ENCODE measurements around the gene PSD.
A peak's percentile ranks its signal among the peaks of the same experiment; 100 is the strongest.

PSD gene

DNA sequence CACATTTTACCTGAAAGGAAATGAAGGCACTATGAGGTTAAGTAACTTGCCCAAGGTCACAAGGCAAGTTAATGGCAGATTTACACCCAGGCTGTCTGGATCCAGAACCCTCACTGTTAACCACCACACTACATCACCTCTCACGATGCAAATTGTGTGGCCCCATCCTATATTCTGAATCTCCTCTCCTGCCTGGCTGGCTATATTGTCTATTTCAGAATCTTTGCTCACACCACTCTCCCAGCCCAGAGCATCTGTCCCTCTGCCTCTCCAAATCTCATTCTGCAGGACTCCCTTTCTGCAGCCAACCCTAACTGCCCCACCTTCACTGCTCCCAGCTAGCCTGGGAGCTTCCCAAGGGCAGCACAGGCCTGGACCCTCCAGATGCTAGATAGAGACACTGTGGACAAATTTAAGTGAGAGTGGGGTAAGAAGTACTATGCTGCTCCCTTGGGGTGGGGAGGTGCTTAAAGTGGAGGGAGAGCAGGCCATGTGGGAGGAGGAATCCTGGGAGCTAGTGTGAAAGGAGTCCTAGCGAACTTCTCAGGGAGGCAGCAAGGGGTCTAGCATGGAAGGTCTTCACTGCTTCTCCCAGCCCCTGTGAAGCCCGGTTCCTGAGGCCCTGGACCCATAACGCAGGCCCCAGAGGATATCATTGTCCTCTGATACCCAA, 13.0 kb upstream of the PSD start:
- Histone ChIP-seq H3K9me3 (ENCODE audit: insufficient read depth, low read length) (no peaks in the 10 kb centered on the region), H3K27ac (ENCODE audit: low read length) (peak overlapping the region; percentile 74), H3K79me2 (ENCODE audit: low read length) (peaks cover 15% of the 10 kb centered on the region), H3K4me3 (ENCODE audit: low read length) (peak overlapping the region; percentile 100), H3K9ac (ENCODE audit: low read length) (peak overlapping the region; percentile 99), H3K4me2 (ENCODE audit: low read length) (peak overlapping the region; percentile 96), H4K20me1 (ENCODE audit: insufficient read depth, low read length) (no peaks in the 10 kb centered on the region), H3K4me1 (ENCODE audit: low read length) (peaks cover 37% of the 10 kb centered on the region), H3K36me3 (replicated peaks; ENCODE audit: low read depth, low read length) (no peaks in the 10 kb centered on the region), H2AFZ (ENCODE audit: low read depth, low read length) (peak overlapping the region; percentile 39; the same call in 1 of the 2 replicates), H3K27me3 (ENCODE audit: low read depth, low read length) (no peaks in the 10 kb centered on the region)
- TF ChIP-seq CTCF (IDR thresholded peaks at IDR 0.05; ENCODE audit: low read depth, low read length) (no peak), EZH2phosphoT487 (IDR thresholded peaks at IDR 0.05; ENCODE audit: low read depth) (no peak)

DNA sequence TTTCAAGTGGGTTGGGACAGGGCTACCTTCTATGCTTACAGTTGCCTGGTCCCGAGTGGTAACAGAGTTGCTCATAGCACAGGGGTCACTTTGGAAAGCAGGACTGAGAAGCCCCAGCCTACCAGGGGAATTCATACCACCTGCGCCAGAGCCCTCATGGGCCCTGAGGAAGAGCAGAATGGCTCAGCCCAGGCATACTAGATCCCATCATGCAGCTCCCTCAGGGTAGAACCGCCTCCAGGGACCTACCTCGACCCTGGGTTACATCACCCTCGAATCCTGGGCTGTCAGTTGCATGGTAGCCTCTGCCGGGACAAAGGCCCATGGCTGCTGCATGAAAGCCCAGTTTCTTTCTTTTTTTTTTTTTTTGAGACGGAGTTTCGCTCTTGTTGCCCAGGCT, 10.9 kb upstream of the PSD start:
- no peak for TF ChIP-seq EZH2phosphoT487 (IDR thresholded peaks at IDR 0.05; ENCODE audit: low read depth)
- no peak for TF ChIP-seq CTCF (IDR thresholded peaks at IDR 0.05; ENCODE audit: low read depth, low read length)
- peaks cover 15% of the 10 kb centered on the region for H3K79me2 ChIP-seq (ENCODE audit: low read length)
- no peak overlapping the region for H2AFZ ChIP-seq (ENCODE audit: low read depth, low read length)
- no peak overlapping the region for H3K4me3 ChIP-seq (ENCODE audit: low read length)
- no peaks in the 10 kb centered on the region for H4K20me1 ChIP-seq (ENCODE audit: insufficient read depth, low read length)
- H3K27me3 ChIP-seq (ENCODE audit: low read depth, low read length) = no peaks in the 10 kb centered on the region
- H3K9ac ChIP-seq (ENCODE audit: low read length) = no peak overlapping the region
- no peak overlapping the region for H3K27ac ChIP-seq (ENCODE audit: low read length)
- peaks cover 34% of the 10 kb centered on the region for H3K4me1 ChIP-seq (ENCODE audit: low read length)
- no peaks in the 10 kb centered on the region for H3K9me3 ChIP-seq (ENCODE audit: insufficient read depth, low read length)
- no peaks in the 10 kb centered on the region for H3K36me3 ChIP-seq (replicated peaks; ENCODE audit: low read depth, low read length)
- no peak overlapping the region for H3K4me2 ChIP-seq (ENCODE audit: low read length)

DNA sequence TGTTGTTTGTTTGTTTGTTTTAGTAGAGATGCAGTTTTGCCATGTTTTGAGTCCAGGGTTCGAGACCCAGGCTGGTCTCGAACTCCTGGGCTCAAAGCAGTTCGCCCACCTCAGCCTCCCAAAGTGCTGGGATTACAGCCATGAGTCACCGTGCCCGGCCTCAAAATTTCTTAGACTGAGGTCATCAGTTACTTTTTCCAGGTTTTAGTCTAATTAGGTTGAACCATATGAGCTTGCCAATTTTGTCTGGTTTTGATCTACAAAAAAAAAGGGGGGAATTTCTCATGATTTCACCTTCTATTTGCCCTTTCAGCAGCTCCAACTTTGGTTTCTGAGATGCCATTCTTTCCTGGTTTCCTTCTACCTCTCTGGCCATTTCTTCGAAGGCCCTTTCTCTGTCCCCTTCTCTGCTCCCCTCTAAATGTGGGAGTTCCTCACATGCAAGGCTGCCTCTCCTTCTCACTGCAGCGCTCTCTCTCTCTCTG, 8.3 kb upstream of the PSD start:
- peaks cover 14% of the 10 kb centered on the region for H3K79me2 ChIP-seq (ENCODE audit: low read length)
- no peak overlapping the region for H3K9ac ChIP-seq (ENCODE audit: low read length)
- H3K4me1 ChIP-seq (ENCODE audit: low read length) = peaks cover 32% of the 10 kb centered on the region
- TF ChIP-seq EZH2phosphoT487 (IDR thresholded peaks at IDR 0.05; ENCODE audit: low read depth) (no peak), CTCF (IDR thresholded peaks at IDR 0.05; ENCODE audit: low read depth, low read length) (no peak)
- H2AFZ ChIP-seq (ENCODE audit: low read depth, low read length) = no peak overlapping the region
- H3K36me3 ChIP-seq (replicated peaks; ENCODE audit: low read depth, low read length) = no peaks in the 10 kb centered on the region
- H4K20me1 ChIP-seq (ENCODE audit: insufficient read depth, low read length) = no peaks in the 10 kb centered on the region
- H3K4me2 ChIP-seq (ENCODE audit: low read length) = peak overlapping the region; percentile 49; the same call in 1 of the 2 replicates
- no peaks in the 10 kb centered on the region for H3K27me3 ChIP-seq (ENCODE audit: low read depth, low read length)
- no peak overlapping the region for H3K4me3 ChIP-seq (ENCODE audit: low read length)
- no peak overlapping the region for H3K27ac ChIP-seq (ENCODE audit: low read length)
- no peaks in the 10 kb centered on the region for H3K9me3 ChIP-seq (ENCODE audit: insufficient read depth, low read length)

DNA sequence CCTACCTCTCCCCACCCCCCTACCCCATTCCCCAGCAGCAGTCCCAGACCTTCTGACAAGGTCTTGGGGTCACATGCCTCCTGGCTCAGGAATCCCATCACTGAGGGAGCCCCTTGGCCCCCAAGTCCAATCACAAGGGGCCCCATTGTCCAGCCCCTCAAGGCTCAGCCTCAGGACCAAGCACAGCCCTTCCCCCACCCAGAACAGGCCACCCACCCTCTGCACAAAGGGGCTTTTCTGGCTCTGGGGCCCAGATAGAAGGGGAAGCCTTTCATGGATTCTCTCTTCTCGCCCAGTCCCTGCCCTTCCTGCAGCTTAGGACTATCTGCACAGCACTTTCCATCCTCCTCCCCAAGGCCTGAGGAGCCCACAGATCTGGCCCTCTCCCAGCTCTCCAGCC, 6.9 kb upstream of the PSD start:
- Histone ChIP-seq H4K20me1 (ENCODE audit: insufficient read depth, low read length) (no peaks in the 10 kb centered on the region), H3K4me2 (ENCODE audit: low read length) (no peak overlapping the region), H3K79me2 (ENCODE audit: low read length) (peaks cover 4% of the 10 kb centered on the region; the same call in 1 of the 2 replicates), H3K9me3 (ENCODE audit: insufficient read depth, low read length) (no peaks in the 10 kb centered on the region), H3K9ac (ENCODE audit: low read length) (no peak overlapping the region), H3K27ac (ENCODE audit: low read length) (no peak overlapping the region), H3K27me3 (ENCODE audit: low read depth, low read length) (no peaks in the 10 kb centered on the region), H3K4me1 (ENCODE audit: low read length) (peaks cover 27% of the 10 kb centered on the region), H3K4me3 (ENCODE audit: low read length) (no peak overlapping the region), H2AFZ (ENCODE audit: low read depth, low read length) (no peak overlapping the region), H3K36me3 (replicated peaks; ENCODE audit: low read depth, low read length) (no peaks in the 10 kb centered on the region)
- TF ChIP-seq EZH2phosphoT487 (IDR thresholded peaks at IDR 0.05; ENCODE audit: low read depth) (no peak), CTCF (IDR thresholded peaks at IDR 0.05; ENCODE audit: low read depth, low read length) (no peak)
